GM23248 (cell line): ENCODE results near the gene SCD5. TPM values are rescaled to one million over a fixed set of nuclear protein-coding genes. Genes with fewer than 3 reads are reported as not detected.

Source experiments
- DNase-seq: peaks from one replicate; pipeline ENCODE4 v3.0.0-alpha.2; 2015
- H2AFZ ChIP-seq: fragments of 200-600 bp; sonication (generic); 2 replicates; pipeline ENCODE4 v1.6.1; 2016; ENCODE audit warnings: antibody characterized with exemption
- H3F3A ChIP-seq: fragments of 200-600 bp; sonication (generic); 2 replicates; pipeline ENCODE4 v1.6.1; 2016; ENCODE audit warnings: mild to moderate bottlenecking, antibody characterized with exemption, mixed run types; ENCODE audit not compliant: insufficient read depth
- H3K27ac ChIP-seq: fragments of 200-600 bp; sonication (generic); 2 replicates; pipeline ENCODE4 v1.5.1; 2016; ENCODE audit warnings: mild to moderate bottlenecking
- H3K27me3 ChIP-seq: fragments of 200-600 bp; sonication (generic); replicated peaks from 2 replicates; pipeline ENCODE4 v1.6.1; 2016; ENCODE audit warnings: mild to moderate bottlenecking; ENCODE audit not compliant: insufficient read depth
- H3K36me3 ChIP-seq: fragments of 200-600 bp; sonication (generic); 2 replicates; pipeline ENCODE4 v1.6.1; 2016; ENCODE audit warnings: low read depth, mild to moderate bottlenecking
- H3K4me1 ChIP-seq: fragments of 200-600 bp; sonication (generic); 2 replicates; pipeline ENCODE4 v1.6.1; 2016; ENCODE audit warnings: mild to moderate bottlenecking; ENCODE audit not compliant: insufficient read depth
- H3K4me2 ChIP-seq: fragments of 200-600 bp; sonication (generic); one replicate; pipeline ENCODE4 v1.6.1; 2016; ENCODE audit warnings: mild to moderate bottlenecking; ENCODE audit not compliant: unreplicated experiment
- H3K4me3 ChIP-seq: fragments of 200-600 bp; sonication (generic); 2 replicates; pipeline ENCODE4 v1.5.1; 2016; ENCODE audit warnings: mild to moderate bottlenecking
- H3K79me2 ChIP-seq: fragments of 200-600 bp; sonication (generic); 2 replicates; pipeline ENCODE4 v1.6.1; 2016; ENCODE audit warnings: mild to moderate bottlenecking; ENCODE audit not compliant: insufficient read depth
- H3K9ac ChIP-seq: fragments of 200-600 bp; sonication (generic); 2 replicates; pipeline ENCODE4 v1.6.1; 2016; ENCODE audit warnings: mild to moderate bottlenecking
- H3K9me2 ChIP-seq: fragments of 200-600 bp; sonication (generic); 2 replicates; pipeline ENCODE4 v1.6.1; 2016; ENCODE audit warnings: mixed run types, mild to moderate bottlenecking, moderate library complexity; ENCODE audit not compliant: insufficient read depth
- H3K9me3 ChIP-seq: fragments of 200-600 bp; sonication (generic); one replicate; pipeline ENCODE4 v1.6.1; 2017; ENCODE audit warnings: low read depth
- H4K20me1 ChIP-seq: fragments of 200-600 bp; sonication (generic); 2 replicates; pipeline ENCODE4 v1.6.0; 2016; ENCODE audit not compliant: insufficient read depth
- EZH2 ChIP-seq: fragments of 200-600 bp; sonication (generic); IDR thresholded peaks from 2 replicates; pipeline ENCODE4 v1.6.1; 2018; ENCODE audit warnings: antibody characterized with exemption, mild to moderate bottlenecking; ENCODE audit not compliant: insufficient read depth, poor library complexity, severe bottlenecking
- EZH2phosphoT487 ChIP-seq: fragments of 200-600 bp; sonication (generic); IDR thresholded peaks from 2 replicates; pipeline ENCODE4 v1.6.1; 2018; ENCODE audit warnings: antibody characterized with exemption, moderate library complexity, mild to moderate bottlenecking, low read depth; ENCODE audit not compliant: insufficient read depth
- WGBS, 2 experiments: methylation state at CpG; one replicate each; pipeline ENCODE4 v1.1.6; 2015 to 2017; ENCODE audit warnings: low lambda C conversion rate in 2 of 2, low coverage in 1 of 2; ENCODE audit errors: missing lambda C conversion rate in 2 of 2; 5-methylcytosine and 5-hydroxymethylcytosine counted together
- in situ Hi-C: fragments of 300-500 bp; cut with MboI; formaldehyde crosslinking; loops from 2 replicates; pipeline ENCODE4 v1.15.0; 2020
- polyA plus RNA-seq: library from polyadenylated mRNA; unstranded; fragments of >200 nt; fragmentation: Nextera tagmentation; extraction: Ambion mirVana; gene quantifications from 2 replicates; pipeline ENCODE4 v1.2.1, GENCODE V29; 2016
- total RNA-seq: library from RNA; depleted of rRNA; stranded (reverse); fragments of >200 nt; shearing (Covaris generic); gene quantifications from 2 replicates; pipeline ENCODE4 v1.2.3, GENCODE V29; 2014

The SCD5 gene
- total and polyA plus RNA-seq, 2 experiments from 2014 or later = 12.5 to 39.8 TPM

- Histone ChIP-seq H3K9me2 (no peaks in the 10 kb centered on the region), H3K27ac (no peak overlapping the region), H3F3A (no peaks in the 10 kb centered on the region), H3K4me3 (no peak overlapping the region), H3K4me1 (no peaks in the 10 kb centered on the region), H3K9ac (no peak overlapping the region), H3K79me2 (no peaks in the 10 kb centered on the region), H3K36me3 (no peaks in the 10 kb centered on the region), H4K20me1 (no peaks in the 10 kb centered on the region), H3K27me3 (no peaks in the 10 kb centered on the region), H3K4me2 (no peak overlapping the region), H3K9me3 (no peaks in the 10 kb centered on the region), H2AFZ (no peak overlapping the region)
- in situ Hi-C loops = no loop called here
- 16 to 17% methylated on average over 4 of the region's 4 CpGs for WGBS, 2 experiments
- TF ChIP-seq EZH2 (no peak), EZH2phosphoT487 (no peak)
- DNase-seq = peak; percentile 24
Measured at GRCh38 chr4:82623121-82623683, 175.4 kb downstream of the SCD5 start.

GRCh38 chr4:82621251-82621650, 177.3 kb downstream of the SCD5 start:
- no peaks in the 10 kb centered on the region for H3K9me2 ChIP-seq
- no peaks in the 10 kb centered on the region for H4K20me1 ChIP-seq
- no peak overlapping the region for H3K9ac ChIP-seq
- TF ChIP-seq EZH2phosphoT487 (no peak), EZH2 (no peak)
- H3K79me2 ChIP-seq = no peaks in the 10 kb centered on the region
- H3K4me2 ChIP-seq = no peak overlapping the region
- no peaks in the 10 kb centered on the region for H3K36me3 ChIP-seq
- 77 to 80% methylated on average over 3 of the region's 3 CpGs for WGBS, 2 experiments
- no peaks in the 10 kb centered on the region for H3K27me3 ChIP-seq
- H3K4me3 ChIP-seq = no peak overlapping the region
- H3F3A ChIP-seq = no peaks in the 10 kb centered on the region
- no peak overlapping the region for H2AFZ ChIP-seq
- H3K4me1 ChIP-seq = no peaks in the 10 kb centered on the region
- H3K27ac ChIP-seq = no peak overlapping the region
- in situ Hi-C loops = no loop called here
- no peaks in the 10 kb centered on the region for H3K9me3 ChIP-seq
- DNase-seq = no peak

- Histone ChIP-seq H3K4me3 (no peak overlapping the region), H3K27me3 (no peaks in the 10 kb centered on the region; the same call in 1 of the 2 replicates), H3K9me2 (no peaks in the 10 kb centered on the region), H3K9ac (no peak overlapping the region), H3F3A (no peaks in the 10 kb centered on the region), H3K36me3 (no peaks in the 10 kb centered on the region), H3K27ac (no peak overlapping the region), H3K9me3 (no peaks in the 10 kb centered on the region), H2AFZ (no peak overlapping the region), H4K20me1 (no peaks in the 10 kb centered on the region), H3K4me1 (no peaks in the 10 kb centered on the region), H3K4me2 (no peak overlapping the region), H3K79me2 (no peaks in the 10 kb centered on the region)
- in situ Hi-C loops = no loop called here
- 62 to 64% methylated on average over 6 of the region's 6 CpGs for WGBS, 2 experiments
- TF ChIP-seq EZH2phosphoT487 = no peak
- TF ChIP-seq EZH2 = no peak
- no peak for DNase-seq
Measured at GRCh38 chr4:82620126-82620735, 178.4 kb downstream of the SCD5 start.

GRCh38 chr4:82618103-82618720, 180.4 kb downstream of the SCD5 start:
- H3K27me3 ChIP-seq = peaks cover 5% of the 10 kb centered on the region; the same call in 1 of the 2 replicates
- H3K9me2 ChIP-seq = no peaks in the 10 kb centered on the region
- H3K79me2 ChIP-seq = no peaks in the 10 kb centered on the region
- WGBS, 2 experiments = 48 to 49% methylated on average over 2 of the region's 2 CpGs
- no peak overlapping the region for H3K4me2 ChIP-seq
- H3K4me3 ChIP-seq = no peak overlapping the region
- TF ChIP-seq EZH2phosphoT487 (no peak), EZH2 (no peak)
- no peaks in the 10 kb centered on the region for H3K9me3 ChIP-seq
- no peaks in the 10 kb centered on the region for H3K4me1 ChIP-seq
- no peak overlapping the region for H3K9ac ChIP-seq
- H3F3A ChIP-seq = no peaks in the 10 kb centered on the region
- in situ Hi-C loops = no loop called here
- H3K36me3 ChIP-seq = no peaks in the 10 kb centered on the region
- no peak overlapping the region for H3K27ac ChIP-seq
- DNase-seq = peak; percentile 49
- H4K20me1 ChIP-seq = no peaks in the 10 kb centered on the region
- no peak overlapping the region for H2AFZ ChIP-seq
